ENCODE measurements around the gene PRSS56.

PRSS56 gene

DNA sequence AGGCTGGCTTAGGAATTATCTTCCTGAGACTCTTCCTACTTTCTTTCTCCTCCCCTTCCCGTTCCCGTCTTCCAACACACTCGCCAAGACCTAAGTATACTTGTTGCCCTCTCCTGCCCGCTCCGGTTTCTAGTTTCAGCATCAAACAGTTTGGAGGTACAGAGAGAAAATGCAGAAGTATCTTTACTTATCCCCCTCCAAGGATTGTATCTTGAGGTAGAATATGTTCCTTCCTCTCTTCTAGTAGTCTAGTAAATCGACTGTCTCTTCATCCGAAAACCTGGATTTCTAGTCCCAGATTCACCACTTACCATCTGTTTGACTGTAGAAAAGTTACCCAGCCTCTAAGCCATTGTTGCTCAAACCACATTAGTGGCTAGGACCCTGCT is 31.1 kb downstream of the PRSS56 start:
- no peak for DNase-seq (ENCODE audit: low read depth)
- TF ChIP-seq CTCF (IDR thresholded peaks at IDR 0.05; ENCODE audit: low read depth, low read length, missing control alignments) = no peak
- H3K4me3 ChIP-seq (ENCODE audit: low read depth, low read length) = peak overlapping the region; percentile 91

DNA sequence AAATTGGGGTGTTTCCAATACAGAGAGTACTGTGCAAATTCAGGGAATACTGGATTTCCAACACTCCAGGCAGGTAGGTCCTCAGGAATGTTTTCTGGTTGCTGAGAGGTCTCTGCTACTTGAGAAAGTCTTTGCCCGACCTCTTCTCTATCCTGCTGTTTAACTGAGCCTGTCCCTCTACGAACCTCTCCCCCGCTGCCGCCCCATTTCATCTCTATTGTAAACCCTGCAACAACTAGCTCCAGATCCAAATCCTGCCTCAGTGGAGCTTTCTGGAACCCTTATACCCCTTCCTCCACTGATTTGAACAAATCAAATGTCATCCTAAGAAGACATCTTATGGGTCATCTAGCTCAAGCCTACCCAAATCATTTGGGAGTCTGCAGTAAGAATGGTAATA is 31.6 kb downstream of the PRSS56 start:
- H3K4me3 ChIP-seq (ENCODE audit: low read depth, low read length) = peak overlapping the region; percentile 91
- TF ChIP-seq CTCF (IDR thresholded peaks at IDR 0.05; ENCODE audit: low read depth, low read length, missing control alignments) = no peak
- DNase-seq (ENCODE audit: low read depth) = no peak

DNA sequence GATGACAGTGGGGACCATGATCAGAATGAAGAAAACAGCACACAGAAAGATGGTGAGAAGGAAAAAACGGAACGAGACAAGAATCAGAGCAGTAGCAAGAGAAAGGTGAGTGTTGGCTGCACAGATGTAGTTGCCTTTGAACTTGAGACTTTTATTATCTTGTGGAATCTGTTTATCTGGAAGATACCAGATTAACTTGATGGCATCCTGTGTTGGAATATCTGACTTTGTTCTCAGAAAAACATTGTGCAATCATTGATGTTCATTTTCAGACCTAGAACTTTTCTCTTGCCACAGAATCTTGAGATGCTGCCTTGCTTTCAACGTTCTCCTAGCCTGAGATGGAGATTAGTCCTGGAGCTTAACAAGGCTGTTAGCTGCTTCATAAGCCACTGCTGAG is 36.2 kb downstream of the PRSS56 start:
- no peak for DNase-seq (ENCODE audit: low read depth)
- no peak overlapping the region for H3K4me3 ChIP-seq (ENCODE audit: low read depth, low read length)
- TF ChIP-seq CTCF (IDR thresholded peaks at IDR 0.05; ENCODE audit: low read depth, low read length, missing control alignments) = no peak

DNA sequence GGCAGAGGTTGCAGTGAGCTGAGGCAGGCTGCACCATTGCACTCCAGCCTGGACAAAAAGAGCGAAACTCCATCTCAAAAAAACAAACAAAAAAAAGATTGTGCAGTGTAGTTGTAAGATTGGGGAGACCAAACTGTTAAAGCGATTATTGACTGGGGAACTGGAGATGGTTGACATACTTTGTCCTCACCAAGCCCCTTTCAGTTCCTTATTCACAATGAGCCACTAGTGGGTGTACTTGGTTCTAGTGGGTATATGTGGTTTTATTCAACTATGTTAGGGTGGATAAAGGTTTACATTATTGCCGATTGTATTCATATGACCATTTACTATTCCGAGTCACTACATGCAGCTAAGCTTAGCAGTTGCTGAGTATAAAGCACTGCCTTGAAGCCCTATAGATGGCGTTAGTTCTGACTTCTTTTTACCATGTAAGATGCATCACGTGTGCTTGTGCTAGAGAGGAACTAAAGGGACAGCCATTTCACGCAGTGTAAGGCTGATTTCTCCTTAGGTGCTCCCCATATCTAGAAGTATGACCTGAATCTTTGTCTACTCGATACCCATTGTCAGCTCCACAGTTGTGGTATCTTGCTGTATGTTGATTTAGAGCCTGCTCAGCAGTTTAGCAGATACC is 42.4 kb downstream of the PRSS56 start:
- H3K4me3 ChIP-seq (ENCODE audit: low read depth, low read length) = no peak overlapping the region
- TF ChIP-seq CTCF (IDR thresholded peaks at IDR 0.05; ENCODE audit: low read depth, low read length, missing control alignments) = no peak
- DNase-seq (ENCODE audit: low read depth) = no peak

DNA sequence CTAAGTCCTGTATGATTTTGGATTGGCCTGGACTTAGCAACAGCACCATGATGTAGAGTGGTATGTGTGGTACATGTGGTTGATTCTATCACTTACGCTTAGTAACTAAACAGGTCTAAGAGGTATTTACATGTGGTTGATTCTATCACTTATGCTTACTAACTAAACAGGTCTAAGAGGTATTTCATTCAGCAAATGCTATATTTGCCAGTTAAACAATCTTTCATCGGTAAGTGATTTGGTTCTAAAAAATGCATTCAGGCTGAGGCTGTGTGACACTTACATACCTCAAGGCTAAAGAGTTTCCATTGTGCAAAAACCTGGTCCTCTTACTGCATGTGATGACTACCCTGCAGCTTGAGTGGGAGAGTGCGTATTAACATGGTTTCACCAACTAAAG is 43.4 kb downstream of the PRSS56 start:
- no peak overlapping the region for H3K4me3 ChIP-seq (ENCODE audit: low read depth, low read length)
- DNase-seq (ENCODE audit: low read depth) = no peak
- no peak for TF ChIP-seq CTCF (IDR thresholded peaks at IDR 0.05; ENCODE audit: low read depth, low read length, missing control alignments)

- DNase-seq (ENCODE audit: low read depth) = no peak
- TF ChIP-seq CTCF (IDR thresholded peaks at IDR 0.05; ENCODE audit: low read depth, low read length, missing control alignments) = no peak
- no peak overlapping the region for H3K4me3 ChIP-seq (ENCODE audit: low read depth, low read length)
These were observed 47.5 kb downstream of the PRSS56 start for GRCh38 chr2:232567721-232568120.

- TF ChIP-seq CTCF (IDR thresholded peaks at IDR 0.05; ENCODE audit: low read depth, low read length, missing control alignments) = no peak
- no peak for DNase-seq (ENCODE audit: low read depth)
- no peak overlapping the region for H3K4me3 ChIP-seq (ENCODE audit: low read depth, low read length)
These were observed 48.0 kb downstream of the PRSS56 start for GRCh38 chr2:232568161-232568560.

Data from GM12864 (cell line).